NCI-H446 treated with DMSO at 0.1 percent for 48 hours (cell line): ENCODE measurements around the gene LAG3.

Experiments used
- DNase-seq: peaks from one replicate; lab custom pipeline; 2025; lab: John Stamatoyannopoulos, UW

The LAG3 gene

DNA sequence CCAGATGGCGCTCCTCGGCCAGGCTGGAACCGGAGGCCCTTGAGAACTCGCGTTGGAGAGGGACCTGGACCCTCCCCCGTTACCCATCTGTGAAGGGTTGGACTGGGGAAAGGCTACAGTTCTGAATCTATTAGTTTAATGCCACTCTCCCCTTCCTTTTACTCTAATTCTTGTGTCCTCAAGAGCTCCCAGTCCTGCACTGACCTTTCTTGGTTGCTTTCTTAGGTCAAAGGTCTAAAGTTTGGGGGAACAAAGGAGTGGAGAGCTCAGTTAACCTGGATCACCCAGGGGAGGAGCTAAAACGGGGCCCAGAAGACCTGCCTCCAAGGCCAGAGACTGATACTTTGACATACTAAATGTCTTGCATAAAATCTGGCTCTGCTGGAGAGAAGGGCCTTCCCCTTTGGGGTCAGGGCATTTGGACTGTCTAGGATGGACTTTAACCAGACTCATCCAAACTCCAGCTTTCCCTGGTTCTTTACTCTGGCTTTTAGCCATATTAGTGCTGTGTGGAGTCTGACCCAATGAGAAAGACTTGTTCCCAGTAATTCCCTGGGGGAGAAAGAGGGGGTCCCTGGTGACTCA lies 18.5 kb upstream of the LAG3 start:
- DNase-seq = no peak

- DNase-seq = no peak
These were observed 17.9 kb upstream of the LAG3 start for GRCh38 chr12:6754411-6754810.

DNA sequence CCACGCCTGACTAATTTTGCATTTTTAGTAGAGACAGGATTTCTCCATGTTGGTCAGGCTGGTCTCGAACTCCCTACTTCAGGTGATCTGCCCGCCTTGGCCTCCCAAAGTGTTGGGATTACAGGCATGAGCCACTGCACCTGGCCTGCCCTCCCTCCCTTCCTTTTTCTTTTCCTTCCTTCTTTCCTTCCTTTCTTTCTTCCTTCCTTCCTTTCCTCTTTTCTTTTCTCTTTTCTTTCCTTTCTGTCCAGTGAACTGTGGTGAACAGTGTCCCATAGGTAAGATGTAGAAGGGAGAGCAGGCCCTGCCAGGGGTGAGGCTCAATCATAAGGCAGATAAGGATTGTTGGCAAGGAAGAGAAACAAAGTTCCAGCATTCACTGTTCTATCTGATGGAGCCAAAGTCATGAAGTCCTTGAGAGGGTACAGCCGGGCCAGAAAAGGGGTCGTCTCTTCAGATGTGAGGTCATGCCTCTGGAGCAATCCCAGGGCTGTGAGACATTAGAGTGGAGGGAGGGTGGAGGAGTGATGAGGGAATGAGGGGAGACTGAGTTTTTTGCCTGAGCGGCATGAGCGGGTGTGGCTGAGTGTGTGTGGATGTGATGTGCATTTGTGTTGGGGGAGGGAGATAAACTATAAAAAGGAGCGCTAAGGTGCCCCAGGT lies 15.2 kb upstream of the LAG3 start:
- DNase-seq = no peak

DNA sequence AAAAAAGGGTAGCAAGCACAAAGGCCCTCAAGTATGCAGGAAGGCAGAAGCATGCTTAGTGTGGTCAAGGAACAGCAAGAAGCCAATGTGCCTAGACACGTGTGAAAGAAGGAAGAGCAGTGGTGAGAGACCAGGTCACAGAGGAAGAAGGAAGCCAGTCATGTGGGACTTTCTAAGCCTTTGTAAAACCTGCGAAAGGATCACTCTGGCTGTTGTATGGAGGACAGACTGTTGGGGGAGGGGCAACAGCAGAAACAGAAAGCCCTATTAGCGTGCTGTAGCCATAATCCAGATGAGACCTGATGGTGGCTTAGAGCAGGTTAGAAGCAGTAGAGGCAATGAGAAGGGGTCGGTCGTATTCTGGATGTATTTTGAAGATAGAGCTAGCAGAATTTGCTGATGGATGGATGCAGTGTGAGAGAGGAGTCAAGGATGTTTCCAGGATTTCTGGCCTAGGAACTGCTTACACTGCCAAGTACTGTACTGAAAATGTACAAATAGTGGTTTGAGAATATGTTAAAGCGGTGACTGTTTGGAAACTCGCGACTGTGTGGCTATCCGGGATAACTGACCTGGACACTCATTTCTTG lies 13.7 kb upstream of the LAG3 start:
- DNase-seq = no peak

GRCh38 chr12:6759741-6760140 lies 12.6 kb upstream of the LAG3 start:
- no peak for DNase-seq

DNA sequence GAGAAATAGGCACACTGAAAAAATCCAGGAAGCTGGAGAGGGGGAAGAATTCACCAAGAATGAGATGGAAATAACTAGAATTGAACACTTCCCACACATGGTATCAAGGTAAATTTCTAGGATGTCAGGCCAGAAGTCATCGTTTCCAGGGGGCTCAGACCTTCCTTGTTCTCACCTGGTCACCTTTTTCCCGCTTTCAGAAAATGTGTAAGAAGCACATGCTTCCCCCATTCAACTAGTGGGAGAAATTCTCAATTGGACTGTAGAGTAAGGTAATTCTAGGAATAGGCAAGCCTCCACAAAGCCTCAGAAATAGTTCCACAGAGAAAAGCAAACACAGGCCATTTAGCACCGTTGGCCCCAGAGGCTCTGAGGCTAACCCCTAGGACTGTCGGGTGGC lies 8.9 kb upstream of the LAG3 start:
- no peak for DNase-seq

DNA sequence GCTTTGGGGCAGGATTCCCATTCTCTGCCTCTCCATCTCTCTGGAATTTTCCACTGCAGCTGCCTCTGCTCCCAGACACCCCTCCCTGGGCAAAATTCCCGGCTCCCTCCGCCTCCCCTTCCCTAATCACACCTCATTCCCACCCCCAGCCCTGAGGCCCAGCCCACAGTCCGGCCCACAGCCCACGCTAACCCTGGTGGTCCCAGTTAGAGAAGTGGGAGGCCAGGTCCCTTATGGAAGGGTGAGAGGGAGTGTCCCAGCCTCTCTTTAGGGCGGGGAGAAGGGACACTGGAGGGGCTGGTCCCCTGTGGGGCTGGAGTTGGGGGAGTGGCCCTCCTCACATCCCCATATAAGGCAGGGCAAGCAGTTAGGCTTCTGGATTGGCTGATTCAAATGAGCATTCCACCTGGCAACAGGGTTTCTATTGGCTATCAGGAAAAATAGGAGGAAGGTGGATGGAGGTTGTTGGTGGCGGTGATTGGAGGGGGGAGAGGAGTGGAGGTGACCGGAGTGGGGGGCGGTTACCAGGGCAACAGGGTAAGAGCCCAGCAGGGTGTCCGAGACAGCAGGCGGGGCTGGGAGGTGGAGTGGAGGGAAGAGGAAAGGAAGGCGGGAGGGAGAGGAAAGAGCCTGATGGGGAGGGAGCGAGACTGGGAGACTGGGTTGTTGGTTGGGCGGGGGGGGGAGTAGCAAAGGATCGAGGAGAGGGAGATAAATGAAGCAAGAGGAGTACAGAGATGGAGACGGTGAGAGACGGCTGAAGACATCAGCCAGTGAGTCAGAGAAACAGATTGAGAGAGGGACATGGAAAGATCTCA lies 8.1 kb upstream of the LAG3 start:
- peak; percentile 100 for DNase-seq

- DNase-seq = no peak
These were observed 7.2 kb upstream of the LAG3 start for GRCh38 chr12:6765048-6765633.

DNA sequence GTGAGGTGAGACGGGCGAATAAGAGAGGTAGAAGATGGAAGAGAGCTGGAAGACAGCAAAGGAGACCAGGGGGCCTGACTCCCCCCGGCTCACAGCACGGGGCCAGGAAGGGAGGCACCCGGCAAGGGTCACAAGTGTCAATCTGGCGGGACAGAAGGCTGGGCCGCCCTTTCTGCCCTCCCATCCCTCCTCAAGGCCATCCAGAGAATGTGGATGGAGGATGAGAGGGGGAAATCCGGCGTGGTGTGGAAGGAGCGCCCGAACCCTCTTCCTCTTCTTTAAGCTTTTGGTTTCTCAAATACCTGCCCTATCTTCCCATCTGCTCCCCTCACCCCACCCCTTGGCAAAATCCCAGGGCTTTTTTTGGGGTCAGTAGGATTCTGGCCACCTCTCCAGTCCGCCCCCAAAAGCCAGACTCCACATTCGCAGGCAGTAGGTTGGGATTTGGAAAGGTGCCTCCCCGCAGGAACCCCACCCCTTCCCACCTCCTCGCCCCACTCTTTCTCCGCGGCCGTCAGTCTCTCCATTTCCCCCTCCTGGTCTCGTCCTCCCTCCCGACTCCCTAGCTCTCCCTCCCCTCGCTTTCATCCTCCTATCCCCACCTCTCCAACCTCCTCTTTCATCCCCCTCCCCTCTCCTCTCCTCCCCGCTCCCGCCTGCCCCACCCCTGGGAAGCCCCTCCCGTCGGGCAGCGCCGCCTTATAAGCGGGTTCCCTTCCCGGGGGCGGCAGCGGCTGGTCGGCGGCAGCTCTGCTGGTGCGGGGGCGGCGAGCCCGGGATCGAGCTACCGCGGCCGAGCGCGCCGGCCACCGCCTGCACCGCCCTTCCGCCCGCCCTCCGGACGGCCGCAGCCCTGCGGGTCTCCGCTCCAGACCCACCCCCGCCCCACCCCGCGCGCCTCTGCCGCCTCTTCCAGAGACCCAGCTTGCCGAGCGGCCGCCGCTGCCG lies 6.4 kb upstream of the LAG3 start, which contains the start of gene PTMS:
Gene PTMS (plus strand): TSS at position 730 of the 948 bp plus-strand sequence. CDS start 343 bp downstream, outside the sequence.
- peak; percentile 94 for DNase-seq

- DNase-seq = peak; percentile 38
These were observed 5.5 kb upstream of the LAG3 start for GRCh38 chr12:6766651-6767349.

GRCh38 chr12:6767353-6768319 lies 4.7 kb upstream of the LAG3 start:
- no peak for DNase-seq

DNA sequence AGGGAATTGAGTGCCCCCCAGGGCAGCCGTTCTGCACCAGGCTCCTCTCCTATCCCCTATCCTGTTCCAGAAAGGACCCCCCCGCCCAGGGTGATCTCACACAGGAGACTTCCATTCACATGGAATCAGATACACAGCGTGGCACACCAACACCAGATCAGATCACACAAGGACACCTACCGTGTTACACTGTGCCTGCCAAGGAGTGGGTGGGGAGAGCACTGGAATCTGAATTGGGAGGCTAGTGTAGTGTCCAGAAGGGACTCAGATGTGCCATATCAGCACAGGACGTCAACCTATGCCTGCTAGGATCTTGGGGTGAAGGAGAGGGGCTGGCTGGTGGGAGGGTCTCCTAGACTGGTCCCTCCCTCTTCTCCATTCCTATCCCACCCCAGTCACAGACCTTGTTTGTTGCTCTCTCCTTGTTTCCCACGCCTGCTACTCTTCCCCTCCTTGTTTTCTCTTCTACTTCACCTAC lies 3.8 kb upstream of the LAG3 start:
- DNase-seq = no peak

- DNase-seq = peak; percentile 28
These were observed 3.3 kb upstream of the LAG3 start for GRCh38 chr12:6768990-6769389.

DNA sequence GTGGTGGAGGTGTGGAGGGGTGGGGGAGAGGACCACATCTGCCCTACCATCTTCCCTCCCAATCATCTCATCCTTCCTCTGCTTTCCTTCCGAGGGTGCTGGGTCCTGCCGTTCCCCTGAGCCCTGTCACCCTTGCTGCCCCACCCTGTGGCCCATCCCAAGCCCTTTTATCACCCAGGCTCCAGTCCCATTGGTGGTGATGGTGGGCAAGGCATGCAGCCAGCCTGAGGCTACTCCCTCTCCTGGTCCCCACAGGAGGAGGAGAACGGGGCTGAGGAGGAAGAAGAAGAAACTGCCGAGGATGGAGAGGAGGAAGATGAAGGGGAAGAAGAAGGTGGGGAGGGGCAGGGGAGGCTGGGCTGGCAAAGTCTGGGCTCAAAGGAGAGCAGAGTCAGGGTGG lies 2.7 kb upstream of the LAG3 start:
- DNase-seq = no peak

DNA sequence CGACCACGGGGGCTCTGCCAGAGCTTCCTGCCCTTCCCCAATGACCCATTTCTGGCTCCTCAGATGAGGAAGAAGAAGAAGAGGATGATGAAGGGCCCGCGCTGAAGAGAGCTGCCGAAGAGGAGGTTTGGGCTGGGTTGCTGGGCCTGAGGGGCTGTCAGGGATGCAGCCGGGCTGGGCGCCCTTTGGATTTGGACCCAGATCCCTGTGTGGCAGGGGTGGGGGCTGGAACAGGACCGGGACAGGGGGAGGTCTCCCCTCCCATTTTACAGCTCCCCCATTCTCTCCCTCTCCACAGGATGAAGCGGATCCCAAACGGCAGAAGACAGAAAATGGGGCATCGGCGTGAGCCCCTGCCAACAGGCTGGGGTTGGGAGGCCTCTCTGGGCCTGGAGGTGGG lies 2.2 kb upstream of the LAG3 start:
- no peak for DNase-seq

GRCh38 chr12:6770600-6770999 lies 1.7 kb upstream of the LAG3 start:
- no peak for DNase-seq

DNA sequence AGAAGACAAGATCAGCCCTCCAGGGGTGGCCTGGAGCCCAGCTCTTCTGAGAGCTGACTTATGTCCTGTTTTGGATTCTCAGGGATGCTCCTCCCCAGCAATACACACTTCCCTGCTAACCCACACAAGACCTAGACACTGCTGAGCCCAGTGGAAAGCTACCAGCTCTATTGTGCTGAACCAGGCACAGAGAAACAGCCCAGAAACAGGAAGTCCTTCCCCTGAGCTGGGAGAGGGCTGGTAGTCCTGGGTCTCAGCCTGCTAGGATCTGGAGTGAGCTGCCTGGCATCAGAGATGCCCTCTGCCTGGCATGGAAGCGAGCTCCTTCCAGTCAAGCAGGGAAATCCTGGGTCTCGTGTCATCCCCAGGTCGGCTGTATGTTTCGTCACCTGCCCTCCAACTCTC lies 1.2 kb upstream of the LAG3 start:
- no peak for DNase-seq

DNA sequence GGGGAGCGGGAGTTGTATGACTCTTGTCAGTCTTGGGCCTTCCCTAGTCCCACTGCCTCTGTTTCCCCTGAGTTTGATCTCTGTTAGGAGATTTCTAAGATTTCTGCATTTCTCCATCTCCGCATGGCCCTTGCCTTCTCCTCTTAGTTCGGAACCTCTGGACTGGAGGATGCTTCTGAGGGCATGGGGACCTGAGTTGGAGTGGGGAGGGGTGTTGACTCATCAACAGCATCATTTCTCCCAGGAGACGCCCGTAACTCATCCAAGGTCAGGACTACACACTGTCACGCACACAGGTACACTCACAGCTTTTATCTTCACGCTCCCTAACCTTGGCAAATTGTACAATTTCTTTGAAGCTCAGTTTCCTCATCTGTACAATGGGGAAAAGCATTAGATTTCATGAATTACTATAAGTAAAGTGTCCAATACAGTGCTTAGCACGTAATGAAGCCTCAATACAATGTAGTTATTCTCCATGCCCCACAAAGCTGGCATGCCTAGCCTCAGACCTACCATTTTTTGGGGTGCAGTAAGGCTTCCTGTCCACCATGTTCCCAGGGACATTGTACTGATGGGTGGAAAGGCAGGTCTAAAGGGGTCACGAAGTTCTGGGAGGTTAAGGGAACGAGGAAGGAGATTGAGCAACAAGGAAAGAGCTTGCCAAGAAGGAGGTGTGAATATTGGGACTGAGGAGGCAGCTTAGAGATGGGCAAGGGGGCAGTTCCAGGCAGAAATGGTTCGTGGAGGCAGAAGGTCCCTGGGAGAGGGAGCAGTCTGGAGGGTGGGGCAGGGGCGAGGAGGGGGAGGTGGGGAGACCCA lies 600 bp upstream of the LAG3 start:
- no peak for DNase-seq
